ENCODE results near the gene ATG101. TPM values are rescaled to one million over a fixed set of nuclear protein-coding genes. Genes with fewer than 3 reads are reported as not detected.

The ATG101 gene
- polyA plus RNA-seq, 1 donor from 2014 or later, result 53.9 TPM

GRCh38 chr12:52082026-52082668 lies 12.4 kb downstream of the ATG101 start:
- TF ChIP-seq POLR2AphosphoS5 (IDR thresholded peaks at IDR 0.05) (no peak), EZH2 (IDR thresholded peaks at IDR 0.05; ENCODE audit: borderline replicate concordance, insufficient read depth, low read length, poor library complexity, severe bottlenecking) (no peak), MXI1 (conservative IDR thresholded peaks at IDR 0.05; ENCODE audit: poor library complexity, severe bottlenecking) (no peak), TAF1 (IDR thresholded peaks at IDR 0.05; ENCODE audit: low read depth) (no peak), SMC3 (conservative IDR thresholded peaks at IDR 0.05; ENCODE audit: poor library complexity) (no peak), EP300 (conservative IDR thresholded peaks at IDR 0.05; ENCODE audit: poor library complexity, severe bottlenecking) (no peak), REST (IDR thresholded peaks at IDR 0.05; ENCODE audit: borderline replicate concordance) (no peak), RAD21 (conservative IDR thresholded peaks at IDR 0.05) (no peak), CTCF (IDR thresholded peaks at IDR 0.05; ENCODE audit: poor library complexity, severe bottlenecking) (no peak)
- H3K9me2 ChIP-seq (ENCODE audit: insufficient read depth, low read length), result no peaks in the 10 kb centered on the region
- H4K20me1 ChIP-seq (ENCODE audit: insufficient read depth), result no peaks in the 10 kb centered on the region
- H3K79me2 ChIP-seq (replicated peaks; ENCODE audit: insufficient read depth, low read length), result no peaks in the 10 kb centered on the region
- no peak overlapping the region for H3K4me3 ChIP-seq (ENCODE audit: low read length)
- H3F3A ChIP-seq (ENCODE audit: insufficient read depth, low read length, poor library complexity, severe bottlenecking), result no peaks in the 10 kb centered on the region
- no peak overlapping the region for H3K27ac ChIP-seq (ENCODE audit: low read length)
- no peaks in the 10 kb centered on the region for H3K9me3 ChIP-seq (ENCODE audit: low read length)
- no peak overlapping the region for H2AFZ ChIP-seq (ENCODE audit: low read depth, low read length)
- no peaks in the 10 kb centered on the region for H3K36me3 ChIP-seq (ENCODE audit: insufficient read depth, low read length)
- H3K4me2 ChIP-seq (ENCODE audit: low read length), result no peak overlapping the region
- H3K9ac ChIP-seq (ENCODE audit: low read length), result no peak overlapping the region
- no peaks in the 10 kb centered on the region for H3K27me3 ChIP-seq (ENCODE audit: insufficient read depth, low read depth, low read length)

GRCh38 chr12:52082669-52082987 lies 12.8 kb downstream of the ATG101 start:
- Histone ChIP-seq H3K9ac (ENCODE audit: low read length) (peak overlapping the region; percentile 32), H3K4me2 (ENCODE audit: low read length) (no peak overlapping the region), H2AFZ (ENCODE audit: low read depth, low read length) (no peak overlapping the region)

More at GRCh38 chr12:52082669-52082987, 12.8 kb downstream of the ATG101 start:
- Histone ChIP-seq H3K4me3 (ENCODE audit: low read length) (no peak overlapping the region), H3F3A (ENCODE audit: insufficient read depth, low read length, poor library complexity, severe bottlenecking) (no peaks in the 10 kb centered on the region), H3K9me2 (ENCODE audit: insufficient read depth, low read length) (no peaks in the 10 kb centered on the region), H3K79me2 (replicated peaks; ENCODE audit: insufficient read depth, low read length) (no peaks in the 10 kb centered on the region), H4K20me1 (ENCODE audit: insufficient read depth) (no peaks in the 10 kb centered on the region), H3K36me3 (ENCODE audit: insufficient read depth, low read length) (no peaks in the 10 kb centered on the region), H3K27ac (ENCODE audit: low read length) (no peak overlapping the region), H3K27me3 (ENCODE audit: insufficient read depth, low read depth, low read length) (no peaks in the 10 kb centered on the region), H3K9me3 (ENCODE audit: low read length) (no peaks in the 10 kb centered on the region)
- no peak for TF ChIP-seq EP300 (conservative IDR thresholded peaks at IDR 0.05; ENCODE audit: poor library complexity, severe bottlenecking)
- TF ChIP-seq TAF1 (IDR thresholded peaks at IDR 0.05; ENCODE audit: low read depth), result no peak
- no peak for TF ChIP-seq CTCF (IDR thresholded peaks at IDR 0.05; ENCODE audit: poor library complexity, severe bottlenecking)
- no peak for TF ChIP-seq MXI1 (conservative IDR thresholded peaks at IDR 0.05; ENCODE audit: poor library complexity, severe bottlenecking)
- no peak for TF ChIP-seq SMC3 (conservative IDR thresholded peaks at IDR 0.05; ENCODE audit: poor library complexity)
- TF ChIP-seq EZH2 (IDR thresholded peaks at IDR 0.05; ENCODE audit: borderline replicate concordance, insufficient read depth, low read length, poor library complexity, severe bottlenecking), result no peak
- no peak for TF ChIP-seq REST (IDR thresholded peaks at IDR 0.05; ENCODE audit: borderline replicate concordance)
- TF ChIP-seq POLR2AphosphoS5 (IDR thresholded peaks at IDR 0.05), result no peak
- TF ChIP-seq RAD21 (conservative IDR thresholded peaks at IDR 0.05), result no peak

Measured in neural cell (in vitro differentiated cells).